Hematopoietic multipotent progenitor cell treated with erythropoietin and hydrocortisone succinate and interleukin-3 and kit ligand, for 15 days (in vitro differentiated cells): ENCODE data around the gene RAD51B.

ENCODE experiments used
- DNase-seq: peaks from one replicate; pipeline ENCODE4 v3.0.0-alpha.2; 2015; ENCODE audit warnings: low spot score

Gene RAD51B

GRCh38 chr14:68553311-68553710, 733.7 kb downstream of the RAD51B start:
- no peak for DNase-seq

GRCh38 chr14:68554231-68554630, 734.7 kb downstream of the RAD51B start:
- DNase-seq: no peak

GRCh38 chr14:68556253-68556652, 736.7 kb downstream of the RAD51B start:
- DNase-seq: no peak

GRCh38 chr14:68557648-68558047, 738.1 kb downstream of the RAD51B start:
- no peak for DNase-seq

GRCh38 chr14:68558096-68558495, 738.5 kb downstream of the RAD51B start:
- DNase-seq: no peak

- no peak for DNase-seq
Observed at GRCh38 chr14:68559949-68560348, 740.4 kb downstream of the RAD51B start.

GRCh38 chr14:68561531-68562007, 742.0 kb downstream of the RAD51B start:
- DNase-seq: no peak

GRCh38 chr14:68562911-68563250, 743.3 kb downstream of the RAD51B start:
- DNase-seq: no peak

GRCh38 chr14:68563251-68564131, 743.9 kb downstream of the RAD51B start:
- no peak for DNase-seq

GRCh38 chr14:68564191-68564825, 744.7 kb downstream of the RAD51B start:
- DNase-seq: no peak

- DNase-seq: no peak
Observed at GRCh38 chr14:68564826-68565759, 745.5 kb downstream of the RAD51B start.

- no peak for DNase-seq
Observed at GRCh38 chr14:68566075-68566474, 746.5 kb downstream of the RAD51B start.

GRCh38 chr14:68568907-68569897, 749.6 kb downstream of the RAD51B start:
- no peak for DNase-seq

- no peak for DNase-seq
Observed at GRCh38 chr14:68569970-68570409, 750.4 kb downstream of the RAD51B start.

- DNase-seq: no peak
Observed at GRCh38 chr14:68571114-68571591, 751.6 kb downstream of the RAD51B start.

GRCh38 chr14:68571928-68572525, 752.4 kb downstream of the RAD51B start:
- no peak for DNase-seq

- no peak for DNase-seq
Observed at GRCh38 chr14:68573126-68573525, 753.5 kb downstream of the RAD51B start.

- DNase-seq: no peak
Observed at GRCh38 chr14:68573722-68574121, 754.1 kb downstream of the RAD51B start.

- DNase-seq: no peak
Observed at GRCh38 chr14:68574461-68574860, 754.9 kb downstream of the RAD51B start.

GRCh38 chr14:68574906-68575305, 755.3 kb downstream of the RAD51B start:
- DNase-seq: no peak
